CD14-positive monocyte (primary cell): ENCODE data around the gene ZNF682. TPM values are rescaled to one million over a fixed set of nuclear protein-coding genes. Genes with fewer than 3 reads are reported as not detected.

ENCODE experiments used
- DNase-seq, 3 donors: peaks; one replicate each; pipeline ENCODE4 v3.0.0-alpha.2; 2011 to 2022
- H2AFZ ChIP-seq: 2 replicates; pipeline ENCODE4 v1.6.0; 2012; ENCODE audit warnings: mild to moderate bottlenecking, low read depth, low read length, inconsistent platforms; ENCODE audit not compliant: insufficient read depth, poor library complexity, severe bottlenecking
- H3K27ac ChIP-seq, 2 donors: 1 replicate in 1 of 2; 2 replicates in 1 of 2; pipeline ENCODE4 v1.5.1; 2012 to 2013; ENCODE audit warnings: low read length in 2 of 2, control low read depth in 1 of 2, inconsistent platforms in 1 of 2, low read depth in 1 of 2, mild to moderate bottlenecking in 1 of 2
- H3K27me3 ChIP-seq, 2 donors: one replicate each; pipeline versions ENCODE4 v1.6.0 to v1.6.1; 2011 to 2013; ENCODE audit warnings: low read length in 2 of 2; ENCODE audit not compliant: control insufficient read depth in 2 of 2, insufficient read depth in 2 of 2
- H3K36me3 ChIP-seq, 2 donors: replicated peaks in 1 of 2; 1 replicate in 1 of 2; 2 replicates in 1 of 2; pipeline versions ENCODE4 v1.5.1 to v1.6.1; 2012 to 2013; ENCODE audit warnings: low read length in 2 of 2, control low read depth in 1 of 2, inconsistent platforms in 1 of 2, mild to moderate bottlenecking in 1 of 2; ENCODE audit not compliant: insufficient read depth in 2 of 2, control insufficient read depth in 1 of 2
- H3K4me1 ChIP-seq, 2 donors: 1 replicate in 1 of 2; 2 replicates in 1 of 2; pipeline versions ENCODE4 v1.5.1 to v1.6.1; 2012 to 2013; ENCODE audit warnings: low read length in 2 of 2, control low read depth in 1 of 2, inconsistent platforms in 1 of 2, mild to moderate bottlenecking in 1 of 2, moderate library complexity in 1 of 2; ENCODE audit not compliant: insufficient read depth in 2 of 2, control insufficient read depth in 1 of 2
- H3K4me2 ChIP-seq: replicated peaks from 2 replicates; pipeline ENCODE3; 2012; ENCODE audit warnings: low read length, moderate library complexity, mild to moderate bottlenecking; ENCODE audit not compliant: poor library complexity, severe bottlenecking; ENCODE audit errors: extremely low read depth
- H3K4me3 ChIP-seq, 3 experiments: fragments of 200-600 bp in 1 of 3; sonication (generic) in 1 of 3; replicated peaks in 1 of 3; 1 replicate in 2 of 3; 2 replicates in 1 of 3; pipeline ENCODE4 v1.5.1; 2011 to 2013; ENCODE audit warnings: low read length in 3 of 3, mild to moderate bottlenecking in 3 of 3, control low read depth in 2 of 3, low read depth in 2 of 3, inconsistent platforms in 1 of 3, moderate library complexity in 1 of 3
- H3K79me2 ChIP-seq: 2 replicates; pipeline ENCODE4 v1.6.0; 2012; ENCODE audit warnings: mild to moderate bottlenecking, control low read depth, inconsistent platforms, low read length, moderate library complexity; ENCODE audit not compliant: insufficient read depth
- H3K9ac ChIP-seq: 2 replicates; pipeline ENCODE4 v1.6.0; 2017; ENCODE audit warnings: low read length, mild to moderate bottlenecking; ENCODE audit not compliant: insufficient read depth, poor library complexity, severe bottlenecking
- H3K9me3 ChIP-seq, 2 donors: replicated peaks in 1 of 2; 1 replicate in 1 of 2; 2 replicates in 1 of 2; pipeline versions ENCODE4 v1.5.1 to v1.6.1; 2012 to 2013; ENCODE audit warnings: low read length in 2 of 2, control low read depth in 1 of 2; ENCODE audit not compliant: control insufficient read depth in 1 of 2, insufficient read depth in 1 of 2
- H4K20me1 ChIP-seq: 2 replicates; pipeline ENCODE4 v1.6.0; 2012; ENCODE audit warnings: mild to moderate bottlenecking, low read length, control low read depth, moderate library complexity; ENCODE audit not compliant: insufficient read depth
- H3K27ac Mint-ChIP-seq, 7 donors: one replicate each; pipeline ENCODE4 v1.8.0; 2020; ENCODE audit warnings: mild to moderate bottlenecking in 7 of 7, mixed read lengths in 7 of 7, moderate library complexity in 6 of 7, inconsistent platforms in 2 of 7
- H3K27me3 Mint-ChIP-seq, 3 donors: one replicate each; pipeline ENCODE4 v1.8.0; 2021 to 2022; ENCODE audit warnings: low read depth in 3 of 3, mild to moderate bottlenecking in 3 of 3, mixed read lengths in 3 of 3, moderate library complexity in 3 of 3, inconsistent platforms in 1 of 3
- H3K36me3 Mint-ChIP-seq, 2 donors: one replicate each; pipeline ENCODE4 v1.8.0; 2020; ENCODE audit warnings: mixed read lengths in 2 of 2, inconsistent platforms in 1 of 2, mild to moderate bottlenecking in 1 of 2
- H3K4me1 Mint-ChIP-seq: one replicate; pipeline ENCODE4 v1.8.0; 2020; ENCODE audit warnings: mild to moderate bottlenecking, mixed read lengths
- H3K4me3 Mint-ChIP-seq, 2 donors: one replicate each; pipeline ENCODE4 v1.8.0; 2020; ENCODE audit warnings: mild to moderate bottlenecking in 2 of 2, mixed read lengths in 2 of 2, moderate library complexity in 1 of 2
- H3K9me3 Mint-ChIP-seq, 7 donors: one replicate each; pipeline ENCODE4 v1.8.0; 2020 to 2022; ENCODE audit warnings: mixed read lengths in 7 of 7, mild to moderate bottlenecking in 6 of 7, moderate library complexity in 6 of 7, inconsistent platforms in 2 of 7
- WGBS: methylation state at CpG from one replicate; pipeline ENCODE4 v1.1.5; 2013; ENCODE audit warnings: missing lambda C conversion rate; ENCODE audit not compliant: insufficient coverage; 5-methylcytosine and 5-hydroxymethylcytosine counted together
- intact Hi-C, 2 donors: fragments of 100-400 bp; cut with micrococcal nuclease; formaldehyde crosslinking; loops; one replicate each; pipeline versions ENCODE4 v1.15.0 to v1.15.1; 2023
- polyA plus RNA-seq, 3 donors: library from polyadenylated mRNA; depleted of rRNA in 1 of 3; unstranded in 2 of 3; stranded (reverse) in 1 of 3; fragments of 300-500 nt in 2 of 3; fragments of >200 nt in 1 of 3; fragmentation: Illumina TruSeq in 2 of 3; gene quantifications; 1 replicate in 2 of 3; 2 replicates in 1 of 3; pipeline ENCODE4 v1.2.3, GENCODE V29; 2012 to 2021
- small RNA-seq: library from RNA; depleted of rRNA; stranded (forward); fragments of <200 nt; gene quantifications from one replicate; pipeline ENCODE3, GENCODE V24; 2012; ENCODE audit warnings: low read depth; ENCODE audit not compliant: insufficient read length
- TF ChIP-seq, protein P1 (sequence below): fragments of 200-600 bp; IDR thresholded peaks from one replicate; pipeline ENCODE4 v1.8.0; 2022; ENCODE audit warnings: antibody characterized with exemption, mild to moderate bottlenecking

Gene ZNF682
- polyA plus RNA-seq, 3 donors, result 0.48 to 1.7 TPM; not detected in 1

DNA sequence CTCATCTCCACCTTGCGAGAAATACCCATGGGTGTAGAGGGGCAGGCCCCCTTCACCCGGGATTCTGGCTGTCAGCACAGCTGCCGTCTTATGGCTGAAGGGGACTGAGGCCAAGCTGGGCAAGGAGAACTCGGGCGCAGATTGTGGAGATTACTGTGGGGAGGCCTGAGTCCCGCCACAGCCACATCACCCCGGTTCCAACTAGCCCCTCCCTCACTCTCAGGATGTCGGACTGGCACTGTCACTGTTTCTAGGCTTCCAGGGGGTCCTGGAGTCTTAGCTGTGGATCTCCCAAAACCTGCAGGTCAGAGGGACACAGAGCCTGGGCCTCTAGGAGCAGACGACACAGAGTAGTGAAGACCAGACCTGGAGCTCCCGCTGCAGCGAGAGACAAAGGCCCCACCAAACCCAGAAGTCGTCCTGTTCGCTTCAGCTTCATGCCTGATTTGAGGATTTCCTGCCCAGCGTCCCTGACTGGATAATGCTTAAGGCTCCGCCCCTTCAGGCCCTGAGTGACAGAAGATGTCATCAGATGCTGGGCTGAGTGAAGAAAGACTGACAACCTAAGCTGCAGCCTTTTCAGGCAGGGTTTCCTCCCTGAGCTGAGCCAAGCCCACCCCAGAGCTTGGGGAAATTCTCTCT is 82.8 kb downstream of the ZNF682 start:
- Histone ChIP-seq H3K27ac (no peak overlapping the region), H3K4me1 (no peaks in the 10 kb centered on the region), H4K20me1 (no peaks in the 10 kb centered on the region), H3K4me2 (no peak overlapping the region), H3K9ac (no peak overlapping the region), H2AFZ (no peak overlapping the region), H3K9me3 (peaks cover 14 to 30% of the 10 kb centered on the region in 2 donors), H3K4me3 (no peak overlapping the region), H3K36me3 (no peaks in the 10 kb centered on the region), H3K79me2 (no peaks in the 10 kb centered on the region), H3K27me3 (no peaks in the 10 kb centered on the region)
- DNase-seq, result no peak
- Mint-ChIP-seq H3K27me3 (peaks cover 0 to 2% (median 0%) of the 10 kb centered on the region in 3 donors), H3K9me3 (peaks cover 5 to 39% (median 30%) of the 10 kb centered on the region in 7 donors), H3K36me3 (no peaks in the 10 kb centered on the region), H3K4me1 (no peaks in the 10 kb centered on the region), H3K27ac (peak overlapping the region in 1 of 7 donors; percentile 2), H3K4me3 (no peak overlapping the region)
- 62% methylated on average over 5 of the region's 15 CpGs for WGBS
- intact Hi-C loops, result loop anchor here in 1 of 2 donors (5.0 kb wide), 1 partner anchor 424 kb away; no protein-coding TSS in a partner anchor
- TF ChIP-seq, protein P1, sequence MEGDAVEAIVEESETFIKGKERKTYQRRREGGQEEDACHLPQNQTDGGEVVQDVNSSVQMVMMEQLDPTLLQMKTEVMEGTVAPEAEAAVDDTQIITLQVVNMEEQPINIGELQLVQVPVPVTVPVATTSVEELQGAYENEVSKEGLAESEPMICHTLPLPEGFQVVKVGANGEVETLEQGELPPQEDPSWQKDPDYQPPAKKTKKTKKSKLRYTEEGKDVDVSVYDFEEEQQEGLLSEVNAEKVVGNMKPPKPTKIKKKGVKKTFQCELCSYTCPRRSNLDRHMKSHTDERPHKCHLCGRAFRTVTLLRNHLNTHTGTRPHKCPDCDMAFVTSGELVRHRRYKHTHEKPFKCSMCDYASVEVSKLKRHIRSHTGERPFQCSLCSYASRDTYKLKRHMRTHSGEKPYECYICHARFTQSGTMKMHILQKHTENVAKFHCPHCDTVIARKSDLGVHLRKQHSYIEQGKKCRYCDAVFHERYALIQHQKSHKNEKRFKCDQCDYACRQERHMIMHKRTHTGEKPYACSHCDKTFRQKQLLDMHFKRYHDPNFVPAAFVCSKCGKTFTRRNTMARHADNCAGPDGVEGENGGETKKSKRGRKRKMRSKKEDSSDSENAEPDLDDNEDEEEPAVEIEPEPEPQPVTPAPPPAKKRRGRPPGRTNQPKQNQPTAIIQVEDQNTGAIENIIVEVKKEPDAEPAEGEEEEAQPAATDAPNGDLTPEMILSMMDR, result no peak

DNA sequence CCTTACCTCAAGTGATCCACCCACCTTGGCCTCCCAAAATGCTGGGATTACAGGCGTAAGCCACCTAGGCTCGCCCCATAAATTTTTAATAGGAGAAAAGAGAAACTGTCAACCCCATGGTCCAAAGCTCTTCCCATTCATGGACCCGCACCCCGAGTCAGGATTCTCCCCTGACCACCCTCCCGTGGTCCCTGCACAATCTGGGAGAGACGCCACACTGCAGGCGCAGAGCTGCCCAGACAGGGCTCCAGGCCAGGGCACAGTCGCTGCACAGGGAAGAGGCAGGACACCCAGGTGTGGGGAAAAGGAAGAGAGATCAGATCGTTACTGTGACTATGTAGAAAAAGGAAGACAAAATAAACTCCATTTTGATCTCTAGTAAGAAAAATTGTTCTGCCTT is 84.1 kb downstream of the ZNF682 start:
- H3K9me3 ChIP-seq, result peaks cover 27 to 44% of the 10 kb centered on the region in 2 donors
- TF ChIP-seq, protein P1, result no peak
- Mint-ChIP-seq H3K4me3 (no peak overlapping the region), H3K27me3 (peaks cover 0 to 2% (median 0%) of the 10 kb centered on the region in 3 donors), H3K27ac (no peak overlapping the region), H3K36me3 (no peaks in the 10 kb centered on the region), H3K9me3 (peaks cover 5 to 41% (median 32%) of the 10 kb centered on the region in 7 donors), H3K4me1 (no peaks in the 10 kb centered on the region)
- no peak overlapping the region for H2AFZ ChIP-seq
- no peak overlapping the region for H3K4me2 ChIP-seq
- no peak overlapping the region for H3K9ac ChIP-seq
- no peaks in the 10 kb centered on the region for H3K4me1 ChIP-seq
- no peak for DNase-seq
- H3K27me3 ChIP-seq, result no peaks in the 10 kb centered on the region
- H3K4me3 ChIP-seq, result no peak overlapping the region
- no peaks in the 10 kb centered on the region for H3K36me3 ChIP-seq
- intact Hi-C loops, result loop anchor here in 1 of 2 donors (5.0 kb wide), 1 partner anchor 423 kb away; no protein-coding TSS in a partner anchor
- 70% methylated on average over 2 of the region's 9 CpGs for WGBS
- H3K79me2 ChIP-seq, result no peaks in the 10 kb centered on the region
- no peaks in the 10 kb centered on the region for H4K20me1 ChIP-seq
- no peak overlapping the region for H3K27ac ChIP-seq

Small RNAs within 50 kb of the gene (small RNA-seq; reads per million reads assigned to genes)
- not detected for gene AC006539.3

Other genes with a start within 250 kb of the ZNF682 start
- 1 to 10 TPM; 4.1 to 8.3 (median 6.1) TPM for gene ZNF506, start 217.8 kb downstream of the ZNF682 start, polyA plus RNA-seq
- 1 to 10 TPM in 2 of 3 donors, under 1 TPM in 1; 0.45 to 1.5 (median 1.1) TPM for gene ZNF253, start 173.6 kb downstream of the ZNF682 start, polyA plus RNA-seq
- 1 to 10 TPM; 2.4 to 4.6 (median 2.8) TPM for gene ZNF93, start 138.6 kb downstream of the ZNF682 start, polyA plus RNA-seq
- under 1 TPM in 1 of 3 donors, not detected in 2; 0.59 TPM for gene ZNF90, start 38.5 kb upstream of the ZNF682 start, polyA plus RNA-seq
- gene ZNF486, start 127.7 kb upstream of the ZNF682 start, polyA plus RNA-seq, result under 1 TPM; 0.44 to 0.72 (median 0.53) TPM